GM21528 (cell line): ENCODE data around the gene RRP12.

Experiments used
- ATAC-seq: cut with Tn5 transposase; IDR thresholded peaks from one replicate; pipeline ENCODE4 v1.9.1; 2021; ENCODE audit warnings: mild to moderate bottlenecking, moderate library complexity; ENCODE audit not compliant: unreplicated experiment, low FRiP score

The RRP12 gene

DNA sequence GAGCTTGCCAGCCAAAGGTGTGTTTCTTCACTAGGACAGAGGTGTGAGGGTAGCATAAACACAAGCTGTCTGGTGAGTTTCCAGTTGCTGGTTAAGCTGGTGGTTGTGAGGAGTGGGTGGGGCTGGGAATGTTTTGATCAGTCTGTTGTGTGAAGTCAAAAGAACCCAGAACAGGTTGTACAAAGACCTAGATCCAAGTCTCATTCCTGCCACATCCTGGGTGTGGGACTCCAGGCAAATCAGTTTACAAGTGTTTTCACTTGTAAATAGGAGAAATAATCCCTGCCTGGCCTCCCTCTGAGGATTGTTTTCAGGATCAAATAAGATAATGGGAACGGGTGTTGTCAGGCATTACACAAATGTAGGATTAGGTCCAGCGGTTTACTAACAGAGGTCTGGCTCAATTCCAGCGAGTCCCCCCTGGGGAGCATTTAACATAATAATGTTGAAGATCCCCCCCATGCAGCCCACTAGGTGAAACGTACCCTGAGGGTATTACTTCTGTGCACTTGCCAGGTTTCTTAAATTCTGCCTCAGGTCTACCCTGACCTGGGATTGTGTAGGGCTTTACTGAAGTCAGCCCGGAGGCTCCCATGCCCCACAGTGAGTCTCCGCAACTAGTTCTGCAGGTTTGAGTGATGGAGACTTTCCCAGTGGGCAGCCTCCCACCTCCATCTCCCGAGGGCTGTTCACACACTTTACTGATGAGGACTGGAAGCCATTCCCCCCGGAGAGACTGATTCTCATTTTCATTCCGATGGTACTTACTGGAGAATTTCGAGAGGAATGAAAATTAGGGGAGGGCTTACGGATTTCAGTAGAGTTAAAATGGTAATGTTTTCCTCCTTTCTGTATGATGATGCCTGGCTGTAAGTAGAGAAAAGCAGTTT, 64.0 kb downstream of the RRP12 start:
- no peak for ATAC-seq

DNA sequence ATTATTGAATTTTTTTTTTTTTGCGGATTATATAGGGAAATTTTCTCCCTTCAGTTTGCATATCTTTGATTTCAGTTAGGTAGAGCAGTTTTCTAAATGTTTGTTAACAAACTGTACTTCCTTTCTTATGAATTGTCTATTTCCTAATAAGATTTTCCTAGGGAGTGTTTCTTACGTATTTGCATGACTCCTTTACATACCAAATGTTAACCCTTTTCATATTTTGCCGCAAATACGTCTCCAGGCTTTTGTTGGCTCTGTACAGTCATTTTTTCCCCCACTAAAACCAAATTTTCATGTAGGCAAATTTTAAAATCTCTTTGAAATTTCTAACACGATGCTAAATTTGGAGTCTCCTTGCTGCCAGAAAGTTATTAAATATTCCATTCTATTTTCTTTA, 64.7 kb downstream of the RRP12 start:
- ATAC-seq = no peak

DNA sequence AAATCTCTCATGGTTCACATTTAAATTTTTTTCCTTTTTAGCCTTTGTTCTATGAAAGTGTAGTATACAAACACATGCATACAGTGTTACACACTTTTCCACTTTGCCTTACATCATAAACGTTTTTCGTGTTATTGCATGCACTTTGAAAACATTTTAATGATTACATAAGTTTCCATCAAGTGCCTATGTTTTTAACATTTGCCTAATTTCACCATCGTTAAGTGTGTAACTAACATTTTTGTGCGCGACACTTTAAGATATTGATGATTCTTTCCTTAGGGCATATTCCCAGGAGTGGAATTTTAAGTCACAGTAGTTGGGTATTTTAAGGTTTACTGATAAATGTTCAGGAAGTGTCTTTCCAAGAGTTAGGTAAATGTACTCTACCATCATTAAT, 65.1 kb downstream of the RRP12 start:
- ATAC-seq = no peak

DNA sequence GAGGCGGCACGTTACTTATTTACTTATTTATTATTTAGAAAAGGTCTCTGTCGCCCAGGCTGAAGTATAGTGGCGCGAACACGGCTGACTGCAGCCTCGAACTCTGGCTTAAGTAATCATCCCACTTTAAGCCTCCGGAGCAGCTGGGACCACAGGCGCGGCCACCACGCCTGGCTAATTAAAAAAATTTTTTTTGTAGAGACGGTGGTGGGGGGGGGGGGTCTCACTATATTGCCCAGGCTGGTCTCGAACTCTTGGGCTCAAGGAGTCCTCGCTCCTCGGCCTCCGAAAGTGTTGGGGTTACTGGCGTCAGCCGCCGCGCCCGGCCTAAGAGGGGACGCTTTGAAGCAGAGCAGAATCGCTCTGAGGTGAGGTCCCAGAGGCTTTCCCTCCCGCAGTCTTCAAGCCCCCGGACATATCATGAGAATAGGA, 65.9 kb downstream of the RRP12 start:
- no peak for ATAC-seq

DNA sequence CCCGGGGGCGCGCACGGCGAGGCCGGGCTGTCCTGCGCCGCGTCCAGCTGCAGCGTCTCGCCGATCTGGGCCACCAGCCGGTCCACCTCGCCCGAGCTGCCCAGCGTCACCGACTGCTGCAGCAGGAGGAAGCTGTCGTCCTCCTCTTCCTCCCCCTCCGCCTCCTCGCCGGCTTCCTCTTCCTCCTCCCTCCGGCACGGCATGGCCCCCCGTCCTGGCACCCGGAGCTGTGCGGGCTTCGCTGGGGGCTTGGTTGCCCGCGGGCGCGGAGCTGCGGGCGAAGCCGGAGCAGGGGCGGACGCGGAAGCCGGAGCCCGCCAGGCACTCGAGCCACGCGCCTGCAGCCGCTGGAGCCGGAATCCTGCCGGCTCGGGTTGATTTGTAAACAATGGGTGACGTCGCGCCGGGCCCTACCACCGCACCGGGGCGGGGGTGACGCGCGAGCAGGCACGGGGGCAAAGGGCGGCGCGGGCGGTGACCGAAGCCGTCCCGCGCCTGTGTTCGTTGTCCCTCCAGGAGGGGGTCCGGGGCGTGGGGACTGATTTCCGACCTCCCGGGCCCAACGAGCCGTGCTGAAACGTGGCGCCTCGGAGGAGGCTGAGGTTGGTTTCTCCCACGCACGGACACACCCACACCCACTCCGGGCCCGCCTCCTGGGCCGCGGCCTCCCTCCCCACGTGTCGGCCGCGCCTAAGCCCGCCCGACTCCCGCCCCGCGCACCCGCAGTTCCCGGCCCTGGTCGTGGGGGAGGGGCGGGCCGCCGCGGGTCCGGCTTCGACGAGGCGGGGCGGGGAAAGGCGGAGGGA, 66.6 kb downstream of the RRP12 start, which contains the start of gene FRAT2:
Gene FRAT2, minus strand, starts transcription at position 360 of the 806 bp plus-strand sequence. Its CDS starts 157 bp downstream, at position 203.
- ATAC-seq = peak; percentile 84

DNA sequence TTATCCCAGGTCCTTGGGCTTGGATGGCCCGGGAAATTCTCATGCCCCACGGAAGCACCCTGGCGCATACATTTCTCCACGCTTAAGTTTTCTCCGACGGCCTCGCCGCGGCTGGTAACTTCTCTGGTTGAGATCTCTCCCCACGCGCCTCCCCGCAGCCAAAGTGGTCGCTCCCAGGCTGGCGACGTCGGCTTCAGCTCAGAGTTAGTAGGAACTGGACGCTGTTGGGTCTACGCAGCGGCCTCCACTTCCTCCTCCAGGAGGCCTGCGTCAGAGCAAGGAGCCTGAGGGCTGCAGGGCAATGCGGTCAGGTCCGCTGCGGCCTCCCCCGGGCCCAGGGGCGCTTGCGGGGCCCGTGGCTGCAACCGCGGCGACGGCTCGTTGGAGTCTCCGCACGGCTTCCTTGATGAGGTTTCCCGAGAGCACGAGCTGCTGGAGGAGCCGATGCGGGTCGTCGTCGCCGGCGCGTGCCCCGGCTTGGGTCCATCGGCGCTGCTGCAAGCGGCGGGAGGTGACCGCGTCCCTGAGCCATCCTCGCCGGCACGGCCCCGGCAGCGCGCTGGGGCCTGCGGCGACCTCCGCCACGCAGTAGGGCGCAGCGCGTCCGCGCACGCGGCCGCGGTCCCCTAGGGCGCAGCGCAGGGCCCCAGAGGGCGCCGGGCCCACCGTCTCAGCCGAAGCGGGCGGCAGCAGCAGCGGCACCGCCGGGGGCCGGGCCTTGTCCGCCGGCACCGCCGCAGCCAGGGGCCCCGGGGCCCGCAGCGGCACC, 67.4 kb downstream of the RRP12 start:
- peak; percentile 14 for ATAC-seq

DNA sequence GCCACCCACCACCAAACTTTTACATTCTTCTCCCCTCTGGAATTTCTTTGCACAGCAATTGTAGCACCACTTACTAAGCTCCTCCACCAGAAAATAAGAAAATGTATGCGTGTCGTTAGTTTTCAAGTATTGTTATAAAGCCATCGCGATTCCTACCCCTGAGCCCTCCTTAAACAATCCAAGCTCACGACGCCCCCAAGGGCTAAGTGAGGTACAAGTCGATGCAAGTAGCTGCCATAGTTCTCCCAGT, 67.9 kb downstream of the RRP12 start:
- ATAC-seq = no peak

DNA sequence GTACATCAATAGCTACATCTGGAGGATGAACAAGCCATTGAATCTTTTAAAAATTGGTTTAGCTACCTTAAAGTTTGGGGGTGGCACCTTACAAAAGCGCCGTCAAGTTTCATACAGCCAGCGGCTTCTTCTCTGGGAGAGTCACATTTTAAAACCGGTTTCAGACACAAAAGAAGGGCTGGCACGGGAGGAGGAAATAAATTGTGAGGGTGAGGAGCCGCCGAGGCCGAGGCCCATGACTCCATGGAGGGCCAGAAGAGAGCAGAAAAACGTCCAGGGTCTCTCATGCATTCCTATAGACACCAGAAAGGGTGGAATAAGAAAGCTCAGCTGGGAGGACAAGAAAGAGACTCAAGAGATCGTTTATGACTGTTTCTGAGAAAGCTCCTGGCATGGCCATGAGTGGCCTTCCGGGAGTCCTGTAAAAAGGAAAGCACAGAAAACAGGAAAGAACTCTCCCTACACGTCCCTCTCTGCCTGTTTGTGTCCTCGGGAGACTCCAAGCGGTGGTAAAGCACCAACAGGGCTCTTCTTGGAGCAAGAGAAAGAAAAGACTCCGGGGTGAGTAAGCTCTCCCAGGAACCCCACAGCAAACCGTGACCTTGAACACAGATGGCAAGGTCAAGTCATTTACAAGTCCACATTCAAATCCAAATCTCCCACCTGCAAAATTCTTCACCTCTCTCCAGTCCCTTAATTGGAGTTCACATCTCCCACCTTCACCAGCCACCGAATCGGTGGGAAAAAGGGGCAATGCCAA, 68.4 kb downstream of the RRP12 start:
- ATAC-seq = no peak

DNA sequence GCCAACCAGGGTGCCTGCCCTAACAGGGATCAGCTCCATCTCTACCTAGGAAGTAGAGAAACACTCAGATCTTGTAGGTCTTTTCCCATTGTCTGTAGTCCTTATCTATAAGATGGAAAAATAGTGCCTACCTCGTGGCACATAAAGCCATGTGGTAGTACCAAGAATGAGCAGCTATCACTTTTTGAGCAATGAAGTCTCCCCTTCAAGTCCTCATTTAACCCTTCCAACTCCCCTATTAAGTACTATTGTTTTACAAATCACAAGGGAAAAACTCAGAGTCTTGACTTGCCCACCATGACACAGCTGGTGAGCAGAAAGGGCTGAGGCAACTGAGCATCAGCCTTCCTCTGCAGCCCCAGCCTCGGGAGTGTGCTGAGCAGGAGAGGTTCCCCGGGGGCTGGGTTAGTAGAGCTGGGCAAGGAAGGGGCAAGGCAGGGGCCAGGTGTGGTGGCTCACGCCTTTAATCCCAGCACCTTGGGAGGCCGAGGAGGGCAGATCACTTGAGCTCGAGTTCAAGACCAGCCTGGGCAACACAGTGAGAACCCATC, 69.9 kb downstream of the RRP12 start:
- no peak for ATAC-seq

DNA sequence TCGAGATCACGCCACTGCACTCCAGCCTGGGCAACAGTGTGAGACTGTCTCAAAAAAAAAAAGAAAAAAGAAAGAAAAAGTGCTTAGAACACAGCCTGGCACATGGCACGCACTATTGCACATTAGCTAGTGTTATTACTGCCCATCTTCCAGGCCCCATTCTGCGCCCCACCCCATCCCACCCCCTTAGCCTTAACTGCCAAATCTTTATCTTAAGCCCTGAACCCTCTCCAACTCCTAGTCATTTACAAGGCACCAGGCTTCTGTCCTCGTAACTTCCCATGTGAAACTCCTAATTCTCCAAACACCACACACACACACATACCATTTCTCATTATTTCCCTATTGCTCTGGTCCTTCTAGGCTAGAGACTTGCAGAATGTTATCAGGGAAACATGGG, 71.4 kb downstream of the RRP12 start:
- ATAC-seq = no peak

DNA sequence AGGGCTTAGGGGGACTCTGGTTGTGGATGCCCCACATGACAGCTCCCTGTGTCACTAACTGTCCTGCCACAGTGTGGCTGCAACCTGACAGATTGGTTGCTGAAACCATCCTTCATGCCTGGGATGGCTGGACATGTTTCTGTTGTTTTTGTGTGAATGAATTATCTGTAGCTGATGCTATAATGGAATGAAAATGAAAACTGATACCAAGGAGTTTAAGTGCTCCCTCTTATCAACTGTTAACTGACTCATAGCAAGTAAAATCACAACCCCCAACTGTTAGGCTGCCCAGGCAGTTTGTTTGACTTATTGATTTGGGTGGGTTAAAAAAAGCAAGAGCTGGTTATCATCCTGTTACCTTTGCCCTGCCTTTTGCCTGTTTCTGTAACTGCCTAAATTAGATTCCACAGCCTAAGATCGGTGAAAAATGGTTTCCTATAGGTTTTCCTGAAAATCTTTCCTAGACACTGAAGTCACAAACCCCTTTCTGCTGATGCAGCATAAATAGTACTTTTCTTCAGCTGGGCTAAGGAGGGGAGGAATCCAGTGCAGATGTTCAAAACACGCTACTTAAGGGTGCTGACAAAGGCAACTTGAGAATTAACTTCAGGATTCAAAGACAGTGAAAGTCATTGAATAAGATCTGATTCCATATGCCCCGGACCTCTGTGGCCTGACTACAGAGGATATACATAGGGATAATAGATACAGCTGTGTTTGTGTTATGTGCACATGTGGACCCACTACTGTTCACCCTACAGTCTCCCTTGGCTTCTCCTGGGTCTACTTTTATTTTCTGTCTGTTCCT, 72.3 kb downstream of the RRP12 start:
- ATAC-seq = no peak

DNA sequence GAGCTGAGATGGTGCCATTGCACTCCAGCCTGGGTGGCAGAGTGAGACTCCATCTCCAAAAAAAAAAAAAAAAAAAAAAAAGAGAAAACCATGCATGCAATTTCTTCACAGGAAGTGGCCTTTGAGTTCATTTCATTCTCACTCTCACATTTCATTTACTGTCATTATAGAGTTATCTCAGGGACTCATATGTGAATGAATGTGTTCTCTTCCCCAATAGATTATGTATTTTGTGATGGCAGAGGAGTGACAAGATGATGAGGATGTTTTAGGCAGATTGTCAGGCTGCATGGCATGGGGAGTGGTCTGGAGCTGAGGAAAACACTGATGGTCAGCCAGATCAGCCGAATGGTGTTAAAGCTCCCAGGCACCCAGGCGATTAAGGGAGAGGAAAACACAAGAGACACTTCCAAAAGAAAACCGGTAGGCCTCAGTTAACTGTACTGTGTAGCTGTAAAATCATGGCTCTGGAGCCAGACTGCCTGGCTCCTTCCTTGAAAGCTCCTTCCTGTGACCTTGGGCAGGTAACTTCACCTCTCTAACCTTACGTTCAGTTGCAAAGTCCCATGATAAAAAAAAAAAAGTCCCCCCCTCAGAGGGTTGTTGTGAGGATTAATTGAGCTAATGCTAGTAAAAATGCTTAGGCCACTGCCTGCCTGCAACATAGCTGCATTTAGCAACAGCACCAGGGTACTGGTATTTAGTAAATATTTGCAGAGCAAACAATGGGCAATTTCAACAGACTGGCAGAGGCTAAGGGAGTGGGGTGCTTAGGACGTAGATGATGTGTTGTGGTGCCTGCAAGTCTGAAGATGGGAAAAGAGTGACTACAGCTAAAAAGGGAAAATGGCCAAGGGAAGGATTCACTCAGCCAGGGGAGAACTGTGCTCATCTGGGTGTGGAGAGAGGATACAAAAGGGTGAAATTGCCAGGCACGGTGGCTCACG, 73.5 kb downstream of the RRP12 start:
- ATAC-seq = no peak

DNA sequence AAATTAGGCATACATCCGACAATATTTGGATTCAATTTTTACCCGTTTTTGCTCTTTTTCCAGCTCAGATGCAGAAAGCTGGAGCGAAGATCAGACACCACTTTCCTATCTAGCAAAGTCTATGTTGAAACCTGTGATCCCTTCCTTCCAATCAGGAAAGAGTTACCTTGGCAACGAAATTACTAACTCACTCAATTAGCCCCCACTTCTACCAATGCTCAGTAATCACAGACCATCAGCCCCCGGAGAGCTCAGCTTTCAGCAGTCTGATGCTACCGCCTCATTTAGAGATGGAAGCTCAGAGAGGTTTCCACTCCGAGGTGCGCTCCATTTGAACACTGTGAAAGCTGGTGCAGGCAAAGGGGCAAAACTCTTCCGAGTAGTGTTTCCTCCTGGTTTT, 75.4 kb downstream of the RRP12 start:
- ATAC-seq = no peak

DNA sequence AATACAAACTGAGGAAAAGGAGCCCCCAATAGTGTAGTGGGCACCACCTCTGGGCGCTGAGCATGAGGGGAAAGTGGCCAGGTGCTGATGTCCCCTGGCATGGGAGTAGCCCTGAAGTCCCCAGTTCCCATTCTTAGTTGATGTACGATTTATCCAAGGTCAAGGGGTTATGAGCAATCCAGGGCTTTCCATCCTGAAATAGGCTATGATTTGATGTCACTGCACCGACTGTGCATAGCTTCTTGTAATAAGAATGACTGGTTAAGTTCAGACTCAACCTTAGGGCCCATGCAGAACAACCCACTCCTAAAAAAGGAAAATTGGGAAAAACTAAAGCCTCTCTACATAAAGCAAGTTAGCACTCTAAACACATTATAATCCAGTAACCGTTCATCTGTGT, 77.6 kb downstream of the RRP12 start:
- no peak for ATAC-seq

DNA sequence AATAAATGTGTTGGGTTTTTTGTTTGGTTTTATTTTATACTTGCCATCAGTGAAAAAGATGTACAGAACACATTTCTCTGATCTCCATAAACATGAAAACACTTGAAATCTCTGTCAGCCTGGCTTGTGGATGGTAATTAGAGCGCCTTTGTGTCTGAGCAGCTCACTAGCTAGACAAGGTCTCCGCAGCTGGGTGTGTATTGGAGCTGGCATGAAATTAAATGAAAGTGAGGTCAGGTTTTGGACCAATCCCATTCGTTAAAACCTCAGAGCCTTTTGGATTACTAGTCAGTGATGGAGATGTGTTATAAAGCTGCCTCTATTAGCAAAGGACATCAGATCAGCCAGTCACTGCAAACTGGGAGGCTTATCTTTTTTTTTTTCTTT, 79.3 kb downstream of the RRP12 start:
- no peak for ATAC-seq

DNA sequence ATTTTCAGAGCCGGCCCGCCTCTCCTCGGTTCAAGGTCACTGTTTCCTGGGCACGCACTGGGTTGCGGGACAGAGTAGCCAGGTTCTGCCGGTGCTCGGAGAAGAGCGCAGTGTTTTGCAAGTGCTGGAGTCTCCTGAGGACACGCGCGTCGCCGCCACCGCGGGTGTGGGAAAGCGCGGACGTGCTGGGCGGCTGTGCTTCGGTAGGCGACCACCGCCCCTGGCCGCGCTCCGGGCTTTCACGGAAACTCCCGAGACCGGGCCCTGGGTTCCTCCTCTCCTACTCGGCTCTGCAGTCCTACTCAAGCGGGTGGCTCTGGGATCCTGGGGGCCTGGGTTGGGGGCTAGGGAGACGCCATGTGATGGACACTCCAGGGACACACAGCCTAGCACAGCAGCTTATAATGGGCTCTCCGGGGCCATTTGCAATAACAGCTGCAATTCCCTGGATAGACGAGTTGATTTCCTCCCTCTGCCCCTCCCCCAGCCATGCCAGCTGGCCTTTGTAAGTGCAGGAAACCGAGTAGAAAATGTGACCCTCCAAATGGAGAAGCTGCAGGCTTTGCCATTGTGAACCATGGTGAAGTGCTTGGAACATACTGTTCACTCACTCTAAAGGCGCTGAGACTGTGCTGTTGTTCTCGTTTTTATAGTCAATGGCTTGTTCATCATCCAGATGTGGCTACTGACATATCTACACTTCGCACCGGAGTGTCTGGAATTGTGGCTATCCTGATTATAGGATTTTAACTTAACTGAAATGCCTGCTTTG, 79.9 kb downstream of the RRP12 start:
- ATAC-seq = no peak

DNA sequence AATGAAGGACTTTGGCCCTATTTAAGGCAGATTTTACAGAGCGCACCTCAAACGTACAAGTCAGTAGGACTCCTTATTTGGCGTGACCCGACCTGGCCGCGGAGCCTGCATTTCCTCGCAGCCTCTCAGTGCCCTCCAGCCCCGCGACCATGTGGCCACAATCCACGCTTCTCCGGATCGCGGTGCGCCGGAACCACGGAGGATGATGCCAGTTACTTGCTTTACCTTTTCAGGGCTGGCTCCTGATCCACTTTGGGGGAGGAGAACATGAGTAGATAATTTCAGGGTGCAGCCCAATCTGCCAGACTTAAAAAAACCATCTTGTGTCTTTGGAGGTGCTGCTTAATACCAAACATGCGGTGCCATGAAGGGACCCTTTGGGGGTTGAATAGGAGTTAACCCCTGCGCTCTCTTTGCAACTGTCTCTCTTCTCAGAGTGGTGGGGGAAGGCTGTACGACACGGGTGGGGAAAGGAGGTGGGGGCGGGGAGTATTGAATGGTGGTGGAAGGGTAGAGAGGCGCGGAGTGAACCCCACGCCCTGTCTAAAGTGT, 80.6 kb downstream of the RRP12 start:
- no peak for ATAC-seq
